OCI-LY3 (cell line): ENCODE results near the gene PRDX5.

Experiments used
- EZH2phosphoT487 ChIP-seq: fragments of 200-600 bp; shearing (Covaris generic); IDR thresholded peaks from 2 replicates; pipeline ENCODE4 v1.6.1; 2018; ENCODE audit warnings: antibody characterized with exemption, mixed run types, low read depth
- TF ChIP-seq, protein P1 (sequence below): fragments of 200-600, 300-600 bp; sonication (generic); IDR thresholded peaks from 2 replicates; pipeline ENCODE4 v1.5.1; 2014; ENCODE audit warnings: antibody characterized with exemption, low read length, low read depth

DNA sequence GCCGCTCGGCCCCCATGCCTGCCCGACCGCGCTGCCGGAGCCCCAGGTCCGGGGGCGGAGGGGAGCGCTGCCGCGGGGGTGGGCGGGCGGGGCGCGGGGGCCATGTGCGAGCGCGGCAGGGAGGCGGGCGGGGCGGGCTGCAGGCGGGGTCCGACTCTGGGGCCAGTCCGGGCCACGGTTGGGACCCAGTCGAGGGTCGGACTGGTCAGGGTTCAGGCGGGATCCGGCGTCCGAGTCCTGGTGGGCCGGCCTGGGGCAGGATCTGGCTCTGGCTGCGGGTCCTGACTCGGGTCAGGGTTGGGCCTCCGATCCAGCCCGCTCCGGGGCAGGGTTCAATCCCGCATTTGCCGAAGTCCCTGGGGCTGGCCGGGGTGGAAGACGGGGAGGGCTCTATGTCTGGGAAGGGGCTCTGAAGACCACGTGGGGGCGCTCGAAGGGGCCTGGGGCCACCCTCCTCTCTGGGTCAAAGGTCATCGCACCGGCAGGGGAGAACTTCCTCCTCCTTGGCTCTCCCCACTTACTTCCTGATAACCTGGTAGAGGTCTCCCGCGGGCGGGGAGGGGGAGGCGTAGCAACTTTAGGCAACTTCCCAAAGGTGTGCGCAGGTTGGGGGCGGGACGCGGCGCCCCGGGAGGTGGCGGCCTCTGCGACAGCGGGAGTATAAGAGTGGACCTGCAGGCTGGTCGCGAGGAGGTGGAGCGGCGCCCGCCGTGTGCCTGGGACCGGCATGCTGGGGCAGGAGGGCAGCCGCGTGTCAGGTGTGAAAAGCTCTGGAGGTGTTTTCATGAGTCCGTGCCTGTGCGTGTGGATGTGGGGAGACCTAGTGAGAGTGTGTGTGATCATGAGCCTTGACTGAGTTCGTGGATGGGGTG, 12.0 kb upstream of the PRDX5 start:
- TF ChIP-seq, protein P1, sequence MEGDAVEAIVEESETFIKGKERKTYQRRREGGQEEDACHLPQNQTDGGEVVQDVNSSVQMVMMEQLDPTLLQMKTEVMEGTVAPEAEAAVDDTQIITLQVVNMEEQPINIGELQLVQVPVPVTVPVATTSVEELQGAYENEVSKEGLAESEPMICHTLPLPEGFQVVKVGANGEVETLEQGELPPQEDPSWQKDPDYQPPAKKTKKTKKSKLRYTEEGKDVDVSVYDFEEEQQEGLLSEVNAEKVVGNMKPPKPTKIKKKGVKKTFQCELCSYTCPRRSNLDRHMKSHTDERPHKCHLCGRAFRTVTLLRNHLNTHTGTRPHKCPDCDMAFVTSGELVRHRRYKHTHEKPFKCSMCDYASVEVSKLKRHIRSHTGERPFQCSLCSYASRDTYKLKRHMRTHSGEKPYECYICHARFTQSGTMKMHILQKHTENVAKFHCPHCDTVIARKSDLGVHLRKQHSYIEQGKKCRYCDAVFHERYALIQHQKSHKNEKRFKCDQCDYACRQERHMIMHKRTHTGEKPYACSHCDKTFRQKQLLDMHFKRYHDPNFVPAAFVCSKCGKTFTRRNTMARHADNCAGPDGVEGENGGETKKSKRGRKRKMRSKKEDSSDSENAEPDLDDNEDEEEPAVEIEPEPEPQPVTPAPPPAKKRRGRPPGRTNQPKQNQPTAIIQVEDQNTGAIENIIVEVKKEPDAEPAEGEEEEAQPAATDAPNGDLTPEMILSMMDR: peak; percentile 72
- TF ChIP-seq EZH2phosphoT487: no peak
